GM12873 (cell line): ENCODE measurements around the gene DOK7.

Experiments
- TF ChIP-seq, protein P1 (sequence below): IDR thresholded peaks from 2 replicates; pipeline ENCODE4 v1.5.1; 2012; ENCODE audit warnings: low read depth, mild to moderate bottlenecking, moderate library complexity, low read length, control low read depth; ENCODE audit not compliant: insufficient read depth; ENCODE audit errors: missing control alignments

DOK7 gene

DNA sequence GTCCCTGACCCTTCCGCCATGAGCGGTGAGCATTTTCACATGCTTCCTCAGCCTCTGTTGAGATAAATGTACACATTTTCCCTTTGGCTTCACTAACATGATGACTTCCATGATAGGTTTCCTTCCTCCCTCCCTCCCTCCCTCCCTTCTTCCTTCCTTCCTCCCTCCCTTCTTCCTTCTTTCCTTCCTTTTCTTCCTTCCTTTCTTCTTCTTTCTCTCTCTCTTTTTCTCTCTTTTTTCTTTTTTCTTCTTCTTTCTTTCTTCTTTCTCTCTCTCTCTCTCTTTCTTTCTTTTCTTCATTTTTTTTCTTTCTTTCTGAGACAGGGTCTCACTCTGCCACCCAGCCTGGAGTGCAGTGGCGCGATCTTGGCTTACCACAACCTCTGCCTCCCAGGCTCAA, 12.5 kb upstream of the DOK7 start:
- TF ChIP-seq, protein P1, sequence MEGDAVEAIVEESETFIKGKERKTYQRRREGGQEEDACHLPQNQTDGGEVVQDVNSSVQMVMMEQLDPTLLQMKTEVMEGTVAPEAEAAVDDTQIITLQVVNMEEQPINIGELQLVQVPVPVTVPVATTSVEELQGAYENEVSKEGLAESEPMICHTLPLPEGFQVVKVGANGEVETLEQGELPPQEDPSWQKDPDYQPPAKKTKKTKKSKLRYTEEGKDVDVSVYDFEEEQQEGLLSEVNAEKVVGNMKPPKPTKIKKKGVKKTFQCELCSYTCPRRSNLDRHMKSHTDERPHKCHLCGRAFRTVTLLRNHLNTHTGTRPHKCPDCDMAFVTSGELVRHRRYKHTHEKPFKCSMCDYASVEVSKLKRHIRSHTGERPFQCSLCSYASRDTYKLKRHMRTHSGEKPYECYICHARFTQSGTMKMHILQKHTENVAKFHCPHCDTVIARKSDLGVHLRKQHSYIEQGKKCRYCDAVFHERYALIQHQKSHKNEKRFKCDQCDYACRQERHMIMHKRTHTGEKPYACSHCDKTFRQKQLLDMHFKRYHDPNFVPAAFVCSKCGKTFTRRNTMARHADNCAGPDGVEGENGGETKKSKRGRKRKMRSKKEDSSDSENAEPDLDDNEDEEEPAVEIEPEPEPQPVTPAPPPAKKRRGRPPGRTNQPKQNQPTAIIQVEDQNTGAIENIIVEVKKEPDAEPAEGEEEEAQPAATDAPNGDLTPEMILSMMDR = no peak

DNA sequence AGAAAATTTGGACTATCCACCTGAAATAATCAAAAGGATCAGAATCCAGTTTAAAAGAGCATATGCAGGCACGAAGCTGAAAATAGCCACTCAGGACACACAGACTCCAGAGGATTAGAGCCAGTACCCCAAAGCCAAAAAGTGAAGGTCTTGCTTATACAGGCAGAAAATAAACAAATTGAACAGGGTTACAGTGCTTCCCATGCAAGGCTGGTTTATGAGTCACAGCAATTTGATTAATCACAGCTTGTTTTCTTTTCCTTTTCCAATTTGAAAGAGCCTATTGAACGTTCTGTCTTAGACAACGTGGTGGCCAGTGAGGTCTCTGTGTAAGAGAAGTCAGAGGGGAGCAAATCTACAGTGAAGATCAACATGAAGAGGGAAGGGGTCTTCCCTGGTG, 11.2 kb upstream of the DOK7 start:
- TF ChIP-seq, protein P1 = no peak

DNA sequence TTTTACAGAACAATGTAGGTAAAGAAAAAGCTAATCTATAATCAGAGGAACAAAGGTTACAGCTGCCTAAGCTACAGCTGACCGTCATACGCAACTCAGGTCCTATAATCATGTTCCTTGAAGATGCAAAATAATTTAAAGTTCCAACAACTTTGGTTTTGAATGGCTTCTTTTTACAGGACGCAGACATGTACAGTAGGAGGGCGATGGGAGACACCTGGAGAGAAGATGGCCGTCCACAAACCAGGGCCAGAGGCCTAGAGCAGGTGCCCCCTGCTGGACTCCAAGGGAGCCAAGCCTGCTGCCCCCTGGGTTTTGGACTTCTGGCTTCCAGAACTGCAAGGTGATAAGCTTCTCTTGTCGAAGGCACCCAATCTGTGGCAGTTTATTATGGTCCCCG, 10.7 kb upstream of the DOK7 start:
- TF ChIP-seq, protein P1 = peak; percentile 35

DNA sequence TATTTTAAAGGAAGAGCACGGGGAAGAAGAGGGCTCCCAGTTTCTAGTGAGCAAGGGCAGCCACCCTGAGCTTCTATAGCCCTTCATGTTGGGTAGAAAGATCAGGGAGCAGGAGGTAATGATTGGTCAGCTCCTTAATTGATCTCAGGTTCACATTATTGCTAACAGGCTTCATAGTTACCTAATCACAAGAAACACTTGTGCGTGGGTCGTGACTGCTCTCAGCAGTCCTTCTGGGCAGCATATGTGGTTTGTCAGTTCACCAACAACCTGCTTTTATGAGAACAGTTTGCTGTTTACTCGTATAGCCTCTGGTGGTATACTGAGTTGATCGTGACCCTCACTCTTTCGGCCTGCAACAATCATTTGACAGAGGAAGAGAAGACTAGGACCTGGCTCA, 4.7 kb upstream of the DOK7 start:
- TF ChIP-seq, protein P1 = no peak

DNA sequence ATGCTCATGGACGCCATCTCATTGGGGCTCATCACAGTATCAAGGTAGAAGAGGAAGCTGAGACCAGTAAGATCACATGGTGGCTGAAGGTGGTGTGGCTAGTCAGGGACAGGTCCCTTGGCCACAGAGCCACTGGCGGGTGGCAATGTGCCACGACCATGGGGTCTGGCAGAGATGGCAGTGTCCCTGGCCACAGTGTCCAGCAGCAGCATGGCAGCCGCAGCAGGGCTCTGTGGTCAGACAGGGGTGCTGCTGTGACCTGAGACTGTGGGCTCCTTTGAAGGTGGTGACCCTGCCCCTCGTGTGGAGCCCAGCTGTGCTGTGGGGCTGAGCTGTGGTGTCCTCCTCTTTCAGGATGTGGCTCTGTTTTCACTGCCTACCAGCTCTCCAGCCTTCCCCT, 2.2 kb upstream of the DOK7 start:
- TF ChIP-seq, protein P1 = no peak

DNA sequence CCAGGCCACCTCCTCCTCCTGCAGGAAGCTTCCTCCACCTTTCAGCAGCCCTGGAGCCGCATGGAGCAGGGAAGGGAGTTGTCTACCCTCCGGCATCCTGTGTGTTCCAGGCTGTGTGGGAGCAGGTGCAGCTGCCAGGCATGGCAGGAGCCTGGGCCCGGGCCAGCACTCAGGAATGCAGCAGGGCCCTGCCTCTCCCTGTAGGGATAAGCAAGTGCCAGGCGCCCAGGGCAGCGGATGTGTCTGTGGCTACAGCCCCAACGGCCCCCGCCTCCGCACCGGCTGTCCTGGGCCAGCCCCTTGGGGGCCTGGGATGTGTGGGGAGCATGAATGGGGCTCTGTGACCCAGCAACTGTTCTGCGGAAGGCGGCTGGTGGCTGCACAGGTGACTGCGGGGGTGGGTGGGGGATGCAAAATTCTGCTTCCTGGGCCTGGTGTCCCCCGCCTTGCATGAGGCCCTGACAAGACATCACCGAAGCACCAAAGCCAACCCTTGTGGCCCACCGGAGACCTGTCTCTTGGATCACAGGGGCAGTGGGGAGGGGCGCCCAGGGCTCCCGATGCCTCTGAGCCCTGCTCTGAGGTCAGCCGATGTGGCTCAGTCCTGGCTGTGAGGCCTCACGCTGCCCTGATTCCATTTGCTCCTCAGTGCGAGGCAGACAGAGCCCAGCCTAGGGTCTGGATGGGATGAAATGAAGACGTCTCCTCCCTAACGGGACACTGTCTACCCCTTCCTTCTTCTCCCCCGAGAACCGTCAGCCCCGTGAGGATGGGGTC, 1.4 kb upstream of the DOK7 start:
- TF ChIP-seq, protein P1 = no peak

DNA sequence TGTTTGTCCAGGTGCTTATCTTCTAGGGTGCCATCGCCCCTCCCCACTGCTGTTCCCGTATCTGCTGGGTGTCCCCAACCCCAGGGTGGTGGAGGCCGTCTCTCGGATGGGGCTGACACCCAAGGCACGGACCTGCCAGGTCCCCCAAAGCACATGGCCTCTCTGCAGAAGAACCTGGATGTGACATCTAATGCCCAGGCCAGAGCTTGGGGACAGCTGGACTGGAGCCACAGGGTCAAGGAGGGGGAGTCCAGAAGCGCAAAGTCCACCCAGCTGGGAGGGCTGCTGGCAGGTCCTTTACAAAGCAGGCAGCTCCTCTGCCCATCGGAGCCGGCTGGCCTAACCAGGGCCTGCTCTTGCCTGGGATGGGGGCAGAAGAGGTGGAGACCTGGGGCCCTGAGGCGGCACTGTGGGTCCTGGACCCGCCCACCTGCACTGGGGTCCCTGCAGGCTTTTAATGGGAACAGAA, 751 bp upstream of the DOK7 start:
- TF ChIP-seq, protein P1 = no peak
